Endodermal cell (in vitro differentiated cells): Measurements from ENCODE around the gene OSBPL5. TPM values are rescaled to one million over a fixed set of nuclear protein-coding genes. Genes with fewer than 3 reads are reported as not detected.

Source experiments
- DNase-seq: peaks from one replicate; pipeline ENCODE4 v3.0.0-alpha.2; 2017
- H3K27ac ChIP-seq: 2 replicates; pipeline ENCODE4 v1.5.1; 2013; ENCODE audit warnings: mild to moderate bottlenecking, low read depth, low read length, moderate library complexity
- H3K27me3 ChIP-seq: 2 replicates; pipeline ENCODE4 v1.6.1; 2013; ENCODE audit warnings: mild to moderate bottlenecking, low read length, moderate library complexity; ENCODE audit not compliant: insufficient read depth, control insufficient read depth, poor library complexity, severe bottlenecking
- H3K36me3 ChIP-seq: 2 replicates; pipeline ENCODE4 v1.7.0; 2013; ENCODE audit warnings: mild to moderate bottlenecking, low read length, moderate library complexity; ENCODE audit not compliant: control insufficient read depth, insufficient read depth
- H3K4me1 ChIP-seq: one replicate; pipeline ENCODE4 v1.7.0; 2013; ENCODE audit warnings: low read length; ENCODE audit not compliant: control insufficient read depth, insufficient read depth
- H3K4me3 ChIP-seq: 2 replicates; pipeline ENCODE4 v1.5.1; 2013; ENCODE audit warnings: mild to moderate bottlenecking, low read length, moderate library complexity
- H3K9ac ChIP-seq: 2 replicates; pipeline ENCODE4 v1.6.1; 2013; ENCODE audit warnings: mild to moderate bottlenecking, low read length, moderate library complexity; ENCODE audit not compliant: poor library complexity, severe bottlenecking; ENCODE audit errors: extremely low read depth
- H3K9me3 ChIP-seq: 2 replicates; pipeline ENCODE4 v1.6.1; 2013; ENCODE audit warnings: mild to moderate bottlenecking, low read length, moderate library complexity; ENCODE audit not compliant: control insufficient read depth
- H3K27ac Mint-ChIP-seq: 2 replicates; pipeline ENCODE4 v1.8.0; 2020; ENCODE audit warnings: mixed read lengths
- H3K27me3 Mint-ChIP-seq: 2 replicates; pipeline ENCODE4 v1.8.0; 2021; ENCODE audit warnings: mild to moderate bottlenecking, mixed read lengths; ENCODE audit not compliant: insufficient read depth
- H3K36me3 Mint-ChIP-seq: 2 replicates; pipeline ENCODE4 v1.8.0; 2020; ENCODE audit warnings: low read depth, mixed read lengths
- H3K4me1 Mint-ChIP-seq: 2 replicates; pipeline ENCODE4 v1.8.0; 2020; ENCODE audit warnings: mixed read lengths
- H3K4me3 Mint-ChIP-seq: 2 replicates; pipeline ENCODE4 v1.8.0; 2020; ENCODE audit warnings: mild to moderate bottlenecking, moderate library complexity, mixed read lengths
- H3K9me3 Mint-ChIP-seq: 2 replicates; pipeline ENCODE4 v1.8.0; 2020; ENCODE audit warnings: mild to moderate bottlenecking, mixed read lengths
- WGBS, 2 experiments: methylation state at CpG; one replicate each; pipeline versions ENCODE4 v1.1.5 to v1.1.7; 2013; ENCODE audit warnings: missing lambda C conversion rate in 2 of 2, mixed read lengths in 1 of 2; ENCODE audit not compliant: insufficient coverage in 1 of 2, insufficient read length in 1 of 2; 5-methylcytosine and 5-hydroxymethylcytosine counted together
- total RNA-seq, 2 donors: library from RNA; stranded (reverse); fragmentation: NEBNext Ultra II Directional in 1 of 2; extraction: Animal tissue kit (Norgen Biotek cat#: 25700) in 1 of 2; gene quantifications; 2 replicates in 1 of 2; 3 replicates in 1 of 2; pipeline ENCODE4 v1.2.1, GENCODE V29; 2021
- TF ChIP-seq, protein P1 (sequence below): fragments of 200-600 bp; sonication (generic); conservative IDR thresholded peaks from 2 replicates; pipeline ENCODE4 v1.5.0; 2021; ENCODE audit warnings: antibody characterized with exemption, mild to moderate bottlenecking

Gene OSBPL5
- total RNA-seq, 2 donors from 2014 or later = 1.2 to 4.8 TPM

DNA sequence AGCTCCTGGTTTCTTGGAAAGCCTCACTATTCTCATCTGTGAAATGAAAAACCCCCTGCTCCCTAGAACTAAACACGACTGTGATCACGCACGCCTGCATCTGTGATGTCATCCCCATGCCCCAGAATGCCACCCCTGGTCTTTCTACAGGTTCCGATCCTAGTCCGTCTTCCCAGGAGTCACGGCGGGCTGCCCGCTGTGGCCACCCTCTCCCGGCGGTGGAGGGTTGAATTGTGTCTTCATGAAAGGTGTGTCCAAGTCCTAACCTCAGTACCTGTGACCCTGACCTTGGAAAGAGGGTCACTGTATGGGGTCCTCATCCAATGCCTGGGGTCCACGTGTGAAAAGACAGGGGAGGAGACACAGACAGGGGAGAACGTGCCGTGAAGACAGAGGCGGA is 14.4 kb downstream of the OSBPL5 start:
- peaks cover 6% of the 10 kb centered on the region for H3K4me1 Mint-ChIP-seq
- 95 to 96% methylated on average over 9 to 14 of the region's 14 CpGs for WGBS, 2 experiments

DNA sequence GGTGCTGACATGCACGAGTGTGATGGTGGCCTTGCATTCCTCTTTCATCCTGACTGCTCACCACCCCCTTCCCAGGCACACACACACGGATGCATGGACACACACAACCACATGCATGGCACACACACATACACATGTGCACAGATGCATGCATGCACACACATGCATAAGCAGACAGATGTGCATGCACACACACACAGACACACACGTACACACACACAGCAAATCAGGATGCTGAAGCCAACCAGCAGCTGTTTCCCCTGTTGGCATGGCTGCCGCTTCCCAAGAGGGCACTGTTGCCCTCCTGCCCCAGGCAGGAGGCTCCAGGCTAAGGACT is 15.3 kb downstream of the OSBPL5 start:
- Histone ChIP-seq H3K36me3 (no peaks in the 10 kb centered on the region), H3K4me3 (no peak overlapping the region), H3K9me3 (peaks cover 7% of the 10 kb centered on the region), H3K27me3 (peaks cover 94% of the 10 kb centered on the region), H3K9ac (no peak overlapping the region), H3K4me1 (peaks cover 5% of the 10 kb centered on the region), H3K27ac (no peak overlapping the region)
- no peak for DNase-seq
- Mint-ChIP-seq H3K4me3 (no peak overlapping the region), H3K9me3 (peaks cover 2% of the 10 kb centered on the region), H3K4me1 (peaks cover 3% of the 10 kb centered on the region), H3K27ac (no peak overlapping the region), H3K36me3 (peaks cover 2% of the 10 kb centered on the region), H3K27me3 (peaks cover 99% of the 10 kb centered on the region)
- TF ChIP-seq, protein P1, sequence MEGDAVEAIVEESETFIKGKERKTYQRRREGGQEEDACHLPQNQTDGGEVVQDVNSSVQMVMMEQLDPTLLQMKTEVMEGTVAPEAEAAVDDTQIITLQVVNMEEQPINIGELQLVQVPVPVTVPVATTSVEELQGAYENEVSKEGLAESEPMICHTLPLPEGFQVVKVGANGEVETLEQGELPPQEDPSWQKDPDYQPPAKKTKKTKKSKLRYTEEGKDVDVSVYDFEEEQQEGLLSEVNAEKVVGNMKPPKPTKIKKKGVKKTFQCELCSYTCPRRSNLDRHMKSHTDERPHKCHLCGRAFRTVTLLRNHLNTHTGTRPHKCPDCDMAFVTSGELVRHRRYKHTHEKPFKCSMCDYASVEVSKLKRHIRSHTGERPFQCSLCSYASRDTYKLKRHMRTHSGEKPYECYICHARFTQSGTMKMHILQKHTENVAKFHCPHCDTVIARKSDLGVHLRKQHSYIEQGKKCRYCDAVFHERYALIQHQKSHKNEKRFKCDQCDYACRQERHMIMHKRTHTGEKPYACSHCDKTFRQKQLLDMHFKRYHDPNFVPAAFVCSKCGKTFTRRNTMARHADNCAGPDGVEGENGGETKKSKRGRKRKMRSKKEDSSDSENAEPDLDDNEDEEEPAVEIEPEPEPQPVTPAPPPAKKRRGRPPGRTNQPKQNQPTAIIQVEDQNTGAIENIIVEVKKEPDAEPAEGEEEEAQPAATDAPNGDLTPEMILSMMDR = no peak
- WGBS, 2 experiments = 94% methylated on average over 3 to 4 of the region's 4 CpGs

More for the DNA sequence above, 14.4 kb downstream of the OSBPL5 start:
- H3K27me3 Mint-ChIP-seq = peaks cover 99% of the 10 kb centered on the region
- Histone ChIP-seq H3K9me3 (peaks cover 7% of the 10 kb centered on the region), H3K27me3 (peaks cover 94% of the 10 kb centered on the region), H3K27ac (no peak overlapping the region), H3K9ac (no peak overlapping the region), H3K4me3 (no peak overlapping the region), H3K4me1 (peaks cover 5% of the 10 kb centered on the region), H3K36me3 (no peaks in the 10 kb centered on the region)
- peaks cover 2% of the 10 kb centered on the region for H3K9me3 Mint-ChIP-seq
- no peak overlapping the region for H3K27ac Mint-ChIP-seq
- TF ChIP-seq, protein P1 = no peak
- no peak for DNase-seq
- H3K4me3 Mint-ChIP-seq = no peak overlapping the region
- H3K36me3 Mint-ChIP-seq = peaks cover 2% of the 10 kb centered on the region

DNA sequence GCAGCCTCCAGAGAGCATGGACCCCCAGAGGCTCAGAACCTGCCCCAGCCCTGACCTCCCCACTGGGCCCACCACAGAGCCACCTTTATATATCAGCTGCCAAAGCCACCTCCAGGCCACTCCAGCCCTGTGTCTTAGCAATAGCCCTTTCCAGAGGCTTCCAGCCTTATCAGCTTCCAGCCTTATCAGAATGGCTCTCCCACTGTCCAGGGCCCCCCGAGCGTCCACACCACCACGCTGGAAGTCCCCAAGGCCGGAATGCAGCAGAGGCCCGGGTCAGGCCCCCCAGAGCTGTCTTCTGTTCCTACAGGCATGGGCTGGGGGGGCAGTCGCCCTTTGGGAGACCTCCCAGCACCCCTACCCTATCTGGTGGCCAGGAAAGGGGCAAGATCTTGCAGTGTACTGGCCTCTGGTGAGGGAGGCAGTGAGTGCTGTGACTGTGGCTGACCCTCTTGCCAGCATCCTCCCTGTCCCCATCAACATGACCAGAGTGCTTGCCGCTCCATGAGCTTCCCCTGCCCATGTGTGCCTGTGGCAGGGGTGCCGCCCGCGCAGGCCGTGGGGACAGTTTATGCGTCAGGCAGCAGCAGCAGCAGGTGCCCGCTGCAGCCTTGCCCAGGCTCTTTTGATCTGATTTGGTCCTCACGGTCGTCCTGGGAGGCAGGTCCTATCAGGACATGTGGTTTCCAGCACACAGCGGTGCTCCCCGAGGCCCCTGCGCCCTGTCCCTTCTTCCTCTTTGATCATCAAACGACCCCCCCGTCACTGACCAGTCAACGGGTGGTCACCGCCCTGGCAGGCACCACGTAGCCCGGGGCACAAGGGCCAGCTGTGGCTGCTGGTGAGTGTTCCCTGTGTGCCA is 15.9 kb downstream of the OSBPL5 start:
- peak; percentile 76 for DNase-seq
- Histone ChIP-seq H3K27ac (no peak overlapping the region), H3K4me1 (peaks cover 5% of the 10 kb centered on the region), H3K4me3 (no peak overlapping the region), H3K27me3 (peaks cover 94% of the 10 kb centered on the region), H3K9me3 (peaks cover 7% of the 10 kb centered on the region), H3K36me3 (no peaks in the 10 kb centered on the region), H3K9ac (no peak overlapping the region)
- H3K4me1 Mint-ChIP-seq = peaks cover 3% of the 10 kb centered on the region
- H3K4me3 Mint-ChIP-seq = no peak overlapping the region
- TF ChIP-seq, protein P1 = no peak
- H3K9me3 Mint-ChIP-seq = peaks cover 2% of the 10 kb centered on the region
- peak overlapping the region; percentile 66 for H3K27ac Mint-ChIP-seq
- peaks cover 2% of the 10 kb centered on the region for H3K36me3 Mint-ChIP-seq
- 80 to 90% methylated on average over 7 to 24 of the region's 24 CpGs for WGBS, 2 experiments
- H3K27me3 Mint-ChIP-seq = peaks cover 100% of the 10 kb centered on the region
